HG02970 (cell line): ENCODE measurements around the gene PHAF1.

ENCODE experiments used
- ATAC-seq: cut with Tn5 transposase; IDR thresholded peaks from one replicate; pipeline ENCODE4 v1.9.1; 2021; ENCODE audit warnings: mild to moderate bottlenecking, moderate library complexity, moderate number of reproducible peaks; ENCODE audit not compliant: unreplicated experiment, low FRiP score

PHAF1 gene

GRCh38 chr16:67161595-67162058 is 51.9 kb downstream of the PHAF1 start:
- no peak for ATAC-seq

- no peak for ATAC-seq
Measured at GRCh38 chr16:67162506-67163163, 52.9 kb downstream of the PHAF1 start.

- ATAC-seq = no peak
Measured at GRCh38 chr16:67163164-67163998, 53.6 kb downstream of the PHAF1 start.

- ATAC-seq = no peak
Measured at GRCh38 chr16:67163999-67164558, 54.3 kb downstream of the PHAF1 start.

- no peak for ATAC-seq
Measured at GRCh38 chr16:67164599-67165061, 54.9 kb downstream of the PHAF1 start, which contains the start of gene HSF4. Gene HSF4, plus strand, starts transcription at chr16:67164745. Its CDS starts 67 bp downstream, at chr16:67164812.

GRCh38 chr16:67165121-67166078 is 55.7 kb downstream of the PHAF1 start:
- no peak for ATAC-seq

GRCh38 chr16:67166110-67166547 is 56.4 kb downstream of the PHAF1 start:
- no peak for ATAC-seq

- ATAC-seq = no peak
Measured at GRCh38 chr16:67166598-67167168, 56.9 kb downstream of the PHAF1 start.

- ATAC-seq = no peak
Measured at GRCh38 chr16:67167588-67167987, 57.8 kb downstream of the PHAF1 start.

- ATAC-seq = no peak
Measured at GRCh38 chr16:67169011-67169451, 59.3 kb downstream of the PHAF1 start.

GRCh38 chr16:67169642-67170167 is 60.0 kb downstream of the PHAF1 start:
- ATAC-seq = no peak

GRCh38 chr16:67170168-67170948 is 60.6 kb downstream of the PHAF1 start, which contains the start of gene NOL3:
Gene NOL3, plus strand, starts transcription at chr16:67170538.
- no peak for ATAC-seq

GRCh38 chr16:67170949-67171649 is 61.4 kb downstream of the PHAF1 start:
- ATAC-seq = no peak

GRCh38 chr16:67173323-67173722 is 63.6 kb downstream of the PHAF1 start:
- no peak for ATAC-seq

GRCh38 chr16:67173808-67174705 is 64.3 kb downstream of the PHAF1 start:
- ATAC-seq = no peak

- no peak for ATAC-seq
Measured at GRCh38 chr16:67174706-67175231, 65.0 kb downstream of the PHAF1 start.

- no peak for ATAC-seq
Measured at GRCh38 chr16:67176662-67177061, 66.9 kb downstream of the PHAF1 start.
